ENCODE results near the gene IKZF5.

The IKZF5 gene

GRCh38 chr10:123013456-123014419, 5.1 kb upstream of the IKZF5 start:
- DNase-seq, result no peak

- no peak for DNase-seq
Observed at GRCh38 chr10:123011987-123012386, 3.4 kb upstream of the IKZF5 start.

GRCh38 chr10:123009105-123009820, 668 bp upstream of the IKZF5 start:
- peak; percentile 35 for DNase-seq

GRCh38 chr10:123007558-123008354, 839 bp downstream of the IKZF5 start:
- DNase-seq, result peak; percentile 44

- DNase-seq, result no peak
Observed at GRCh38 chr10:123004298-123004697, 4.3 kb downstream of the IKZF5 start.

- DNase-seq, result no peak
Observed at GRCh38 chr10:123001370-123001769, 7.2 kb downstream of the IKZF5 start.

GRCh38 chr10:123000155-123000554, 8.4 kb downstream of the IKZF5 start:
- no peak for DNase-seq

- no peak for DNase-seq
Observed at GRCh38 chr10:122999347-122999746, 9.2 kb downstream of the IKZF5 start.

- no peak for DNase-seq
Observed at GRCh38 chr10:122998934-122999333, 9.7 kb downstream of the IKZF5 start.

- DNase-seq, result no peak
Observed at GRCh38 chr10:122998360-122998917, 10.2 kb downstream of the IKZF5 start.

GRCh38 chr10:122997864-122998263, 10.7 kb downstream of the IKZF5 start:
- no peak for DNase-seq

GRCh38 chr10:122995936-122996335, 12.7 kb downstream of the IKZF5 start:
- no peak for DNase-seq

- no peak for DNase-seq
Observed at GRCh38 chr10:122993797-122994336, 14.7 kb downstream of the IKZF5 start.

- no peak for DNase-seq
Observed at GRCh38 chr10:122992031-122992585, 16.5 kb downstream of the IKZF5 start.

- no peak for DNase-seq
Observed at GRCh38 chr10:122990278-122990677, 18.3 kb downstream of the IKZF5 start.

- DNase-seq, result no peak
Observed at GRCh38 chr10:122988501-122988900, 20.1 kb downstream of the IKZF5 start.

GRCh38 chr10:122986335-122986734, 22.3 kb downstream of the IKZF5 start:
- no peak for DNase-seq

- DNase-seq, result no peak
Observed at GRCh38 chr10:122984708-122985107, 23.9 kb downstream of the IKZF5 start.

- DNase-seq, result no peak
Observed at GRCh38 chr10:122983898-122984297, 24.7 kb downstream of the IKZF5 start.

- DNase-seq, result no peak
Observed at GRCh38 chr10:122981066-122981464, 27.5 kb downstream of the IKZF5 start.

- DNase-seq, result peak; percentile 89
Observed at GRCh38 chr10:122980209-122981065, 28.2 kb downstream of the IKZF5 start, which contains the start of gene PSTK. Gene PSTK (plus strand): TSS chr10:122980401. CDS start chr10:122980480, 79 bp downstream.

All from activated CD4-positive, CD25-positive, alpha-beta regulatory T cell treated with anti-CD3 and anti-CD28 coated beads, Interleukin-2, amount 50 U/mL, for 72 hours (primary cell).